ENCODE data around the gene FTSJ1. TPM values are rescaled to one million over a fixed set of nuclear protein-coding genes. Genes with fewer than 3 reads are reported as not detected.

Gene FTSJ1
- total RNA-seq, 1 donor from 2014 or later: 154 TPM

DNA sequence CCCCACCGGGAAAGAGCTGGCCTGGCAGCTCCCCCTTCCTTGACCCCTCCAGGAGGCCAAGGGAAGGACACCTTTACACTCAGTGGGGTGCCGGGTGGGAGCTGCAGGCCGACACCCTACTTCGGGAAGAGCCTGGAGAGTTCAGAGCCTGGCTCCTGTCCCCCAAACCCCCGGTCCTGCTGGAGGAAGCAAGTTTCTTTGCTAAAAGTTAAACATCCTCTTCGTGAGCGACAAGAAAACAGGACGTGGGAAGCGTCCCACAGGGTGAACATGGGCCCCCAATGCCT, 2.4 kb upstream of the FTSJ1 start:
- FAIRE-seq (no peak), DNase-seq (ENCODE audit: low read depth) (no peak)
- Histone ChIP-seq H3K27me3 (ENCODE audit: control insufficient read depth, insufficient read depth, low read length) (no peaks in the 10 kb centered on the region), H3K36me3 (ENCODE audit: control insufficient read depth, insufficient read depth, low read length) (peaks cover 3% of the 10 kb centered on the region), H3K4me3 (ENCODE audit: low read depth, low read length) (no peak overlapping the region)
- TF ChIP-seq, protein P1, sequence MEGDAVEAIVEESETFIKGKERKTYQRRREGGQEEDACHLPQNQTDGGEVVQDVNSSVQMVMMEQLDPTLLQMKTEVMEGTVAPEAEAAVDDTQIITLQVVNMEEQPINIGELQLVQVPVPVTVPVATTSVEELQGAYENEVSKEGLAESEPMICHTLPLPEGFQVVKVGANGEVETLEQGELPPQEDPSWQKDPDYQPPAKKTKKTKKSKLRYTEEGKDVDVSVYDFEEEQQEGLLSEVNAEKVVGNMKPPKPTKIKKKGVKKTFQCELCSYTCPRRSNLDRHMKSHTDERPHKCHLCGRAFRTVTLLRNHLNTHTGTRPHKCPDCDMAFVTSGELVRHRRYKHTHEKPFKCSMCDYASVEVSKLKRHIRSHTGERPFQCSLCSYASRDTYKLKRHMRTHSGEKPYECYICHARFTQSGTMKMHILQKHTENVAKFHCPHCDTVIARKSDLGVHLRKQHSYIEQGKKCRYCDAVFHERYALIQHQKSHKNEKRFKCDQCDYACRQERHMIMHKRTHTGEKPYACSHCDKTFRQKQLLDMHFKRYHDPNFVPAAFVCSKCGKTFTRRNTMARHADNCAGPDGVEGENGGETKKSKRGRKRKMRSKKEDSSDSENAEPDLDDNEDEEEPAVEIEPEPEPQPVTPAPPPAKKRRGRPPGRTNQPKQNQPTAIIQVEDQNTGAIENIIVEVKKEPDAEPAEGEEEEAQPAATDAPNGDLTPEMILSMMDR (IDR thresholded peaks at IDR 0.05; ENCODE audit: insufficient read depth, low read length, severe bottlenecking): no peak

DNA sequence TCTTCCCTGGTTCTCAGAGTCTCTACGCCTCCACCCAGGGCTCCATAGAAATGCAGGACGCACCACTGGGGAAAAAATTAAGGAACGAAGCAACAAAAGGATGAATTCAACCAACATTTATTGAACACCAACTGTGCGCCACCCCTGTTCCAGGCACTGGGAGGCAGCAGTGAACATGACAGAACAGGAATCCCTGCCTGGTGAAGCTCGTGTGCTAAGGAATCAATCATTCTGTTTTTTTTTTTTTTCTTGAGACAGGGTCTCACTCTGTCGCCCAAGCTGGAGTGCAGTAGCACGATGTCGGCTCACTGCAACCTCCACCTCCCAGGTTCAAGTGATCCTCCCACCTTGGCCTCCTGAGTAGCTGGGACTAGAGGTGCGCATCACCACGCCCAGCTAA, 1.9 kb upstream of the FTSJ1 start:
- H3K4me3 ChIP-seq (ENCODE audit: low read depth, low read length): no peak overlapping the region
- H3K27me3 ChIP-seq (ENCODE audit: control insufficient read depth, insufficient read depth, low read length): no peaks in the 10 kb centered on the region
- no peak for FAIRE-seq
- DNase-seq (ENCODE audit: low read depth): no peak
- H3K36me3 ChIP-seq (ENCODE audit: control insufficient read depth, insufficient read depth, low read length): peaks cover 4% of the 10 kb centered on the region
- TF ChIP-seq, protein P1 (IDR thresholded peaks at IDR 0.05; ENCODE audit: insufficient read depth, low read length, severe bottlenecking): peak; percentile 36

DNA sequence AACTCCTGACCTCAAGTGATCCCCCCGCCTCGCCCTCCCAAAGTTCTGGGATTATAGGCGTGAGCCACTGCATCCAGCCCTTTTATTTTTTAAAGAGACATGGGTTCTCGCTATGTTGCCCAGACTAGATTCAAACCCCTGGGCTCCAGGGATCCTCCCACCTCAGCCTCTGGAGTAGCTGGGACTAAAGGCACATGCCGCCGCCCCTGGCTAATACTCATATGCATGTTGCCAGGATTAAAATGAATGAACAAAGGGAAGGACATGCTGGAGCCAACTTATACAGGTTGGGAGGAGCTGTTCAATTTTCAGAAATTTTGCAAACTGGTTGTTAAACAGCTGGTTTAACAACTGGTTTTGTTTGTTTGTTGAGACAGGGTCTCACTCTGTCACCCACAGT, 1.4 kb upstream of the FTSJ1 start:
- TF ChIP-seq, protein P1 (IDR thresholded peaks at IDR 0.05; ENCODE audit: insufficient read depth, low read length, severe bottlenecking): no peak
- no peak overlapping the region for H3K4me3 ChIP-seq (ENCODE audit: low read depth, low read length)
- H3K36me3 ChIP-seq (ENCODE audit: control insufficient read depth, insufficient read depth, low read length): peaks cover 4% of the 10 kb centered on the region
- H3K27me3 ChIP-seq (ENCODE audit: control insufficient read depth, insufficient read depth, low read length): no peaks in the 10 kb centered on the region
- FAIRE-seq (no peak), DNase-seq (ENCODE audit: low read depth) (no peak)

DNA sequence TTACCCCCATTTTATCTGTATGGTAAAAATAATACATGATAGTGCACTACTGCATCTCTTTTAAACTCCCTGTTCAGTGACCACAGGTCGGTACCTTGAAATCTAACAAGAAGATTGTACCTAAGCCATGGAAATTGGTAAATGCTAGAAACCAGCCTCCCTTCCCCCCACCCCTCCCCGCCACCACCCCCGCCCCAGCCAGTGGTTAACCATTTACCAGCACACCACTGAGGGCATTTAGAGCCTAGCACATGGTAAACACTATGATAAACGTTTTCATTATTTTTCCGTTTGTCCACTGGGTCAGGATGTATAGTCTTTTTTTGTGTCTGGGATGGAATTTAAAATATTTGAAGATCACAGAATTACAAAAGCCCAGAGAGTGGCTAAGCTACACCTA, 703 bp upstream of the FTSJ1 start:
- FAIRE-seq: no peak
- Histone ChIP-seq H3K4me3 (ENCODE audit: low read depth, low read length) (peak overlapping the region; percentile 80), H3K36me3 (ENCODE audit: control insufficient read depth, insufficient read depth, low read length) (peaks cover 4% of the 10 kb centered on the region), H3K27me3 (ENCODE audit: control insufficient read depth, insufficient read depth, low read length) (no peaks in the 10 kb centered on the region)
- TF ChIP-seq, protein P1 (IDR thresholded peaks at IDR 0.05; ENCODE audit: insufficient read depth, low read length, severe bottlenecking): no peak
- no peak for DNase-seq (ENCODE audit: low read depth)

DNA sequence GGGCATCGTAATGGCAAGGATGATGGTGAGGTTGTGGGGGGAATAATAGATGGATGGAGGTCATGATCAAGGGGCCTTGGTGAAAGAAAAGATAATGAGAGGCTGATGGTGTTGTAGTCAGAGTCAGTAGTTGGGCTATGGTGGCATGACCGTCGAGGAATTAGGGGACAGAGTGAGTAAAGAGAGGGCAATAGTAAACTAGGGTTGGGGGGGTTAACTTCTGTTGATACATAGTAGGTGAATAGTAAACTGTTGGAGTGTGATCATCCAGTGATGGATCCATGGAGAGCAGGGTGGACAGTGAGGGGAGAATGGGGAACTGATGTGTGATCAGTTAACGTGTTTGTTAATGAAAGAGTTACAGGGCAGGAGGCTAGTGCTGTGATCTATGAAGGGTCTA, 920 bp downstream of the FTSJ1 start:
- TF ChIP-seq, protein P1 (IDR thresholded peaks at IDR 0.05; ENCODE audit: insufficient read depth, low read length, severe bottlenecking): no peak
- H3K4me3 ChIP-seq (ENCODE audit: low read depth, low read length): peak overlapping the region; percentile 80
- no peaks in the 10 kb centered on the region for H3K27me3 ChIP-seq (ENCODE audit: control insufficient read depth, insufficient read depth, low read length)
- H3K36me3 ChIP-seq (ENCODE audit: control insufficient read depth, insufficient read depth, low read length): peaks cover 8% of the 10 kb centered on the region
- DNase-seq (ENCODE audit: low read depth): no peak
- no peak for FAIRE-seq

DNA sequence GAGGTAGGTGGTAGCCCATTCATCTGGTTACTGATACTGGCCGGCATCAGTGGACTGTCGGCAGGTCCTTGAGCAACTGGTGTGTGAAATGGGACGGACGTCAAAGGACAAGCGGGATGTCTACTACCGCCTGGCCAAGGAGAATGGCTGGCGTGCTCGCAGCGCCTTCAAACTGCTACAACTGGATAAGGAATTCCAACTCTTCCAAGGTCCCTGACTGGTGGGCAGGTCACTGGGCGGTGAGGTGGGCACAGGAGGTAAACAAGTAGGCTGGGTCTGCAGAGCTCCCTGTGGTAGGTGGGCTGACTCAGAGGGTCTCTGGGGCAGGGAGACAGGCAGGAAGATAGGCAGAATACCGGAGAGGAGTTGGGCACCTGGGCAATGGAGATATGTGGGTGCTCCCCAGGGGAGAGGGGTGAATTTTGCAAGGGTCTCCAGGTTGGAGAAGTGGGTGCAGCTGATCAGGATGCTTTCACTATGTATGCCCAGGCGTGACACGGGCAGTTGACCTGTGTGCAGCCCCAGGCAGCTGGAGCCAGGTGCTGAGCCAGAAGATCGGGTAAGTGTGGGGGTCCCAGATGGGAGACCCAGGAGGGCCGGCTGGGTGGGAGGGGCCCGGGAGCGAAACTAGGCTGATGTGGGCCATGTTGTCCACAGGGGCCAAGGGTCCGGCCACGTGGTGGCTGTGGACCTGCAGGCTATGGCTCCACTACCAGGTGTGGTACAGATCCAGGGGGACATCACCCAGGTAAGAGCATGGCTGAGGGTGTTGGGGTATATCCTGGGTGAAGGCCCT, 2.2 kb downstream of the FTSJ1 start:
- Histone ChIP-seq H3K4me3 (ENCODE audit: low read depth, low read length) (no peak overlapping the region), H3K27me3 (ENCODE audit: control insufficient read depth, insufficient read depth, low read length) (no peaks in the 10 kb centered on the region), H3K36me3 (ENCODE audit: control insufficient read depth, insufficient read depth, low read length) (peaks cover 11% of the 10 kb centered on the region)
- TF ChIP-seq, protein P1 (IDR thresholded peaks at IDR 0.05; ENCODE audit: insufficient read depth, low read length, severe bottlenecking): no peak
- FAIRE-seq: no peak
- no peak for DNase-seq (ENCODE audit: low read depth)
